ENCODE measurements around the gene SMPX. TPM values are rescaled to one million over a fixed set of nuclear protein-coding genes. Genes with fewer than 3 reads are reported as not detected.

The SMPX gene
- polyA plus RNA-seq, 2 of the 4 experiments (the other 2 are of a cell fraction), result 0.13 to 0.23 TPM

GRCh38 chrX:21700967-21701366, 56.9 kb downstream of the SMPX start (continued):
- no peak for TF ChIP-seq ELK1 (IDR thresholded peaks at IDR 0.05; ENCODE audit: low read depth, low read length)

DNA sequence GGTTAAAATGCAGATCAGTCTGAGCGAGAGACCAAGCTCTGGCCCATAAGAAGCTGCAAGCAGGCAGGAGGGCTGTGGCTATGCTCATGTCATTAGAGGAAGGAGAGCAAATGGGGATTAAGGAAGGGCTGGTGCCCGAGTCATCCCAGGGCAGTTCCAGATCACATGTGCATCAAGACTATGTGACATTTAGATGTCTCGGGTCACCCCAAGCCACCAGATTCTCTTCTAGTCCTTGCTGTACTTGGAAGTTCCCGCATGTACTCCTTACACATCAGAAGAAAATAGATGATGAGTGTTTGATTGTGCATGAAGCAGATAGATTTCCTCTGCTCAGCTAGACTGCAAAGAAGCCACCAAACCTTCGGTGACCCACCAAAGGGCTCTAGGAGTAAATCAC, 57.6 kb downstream of the SMPX start:
- Histone ChIP-seq H3K4me3 (no peak overlapping the region), H3K9me3 (no peaks in the 10 kb centered on the region), H3K27ac (no peak overlapping the region), H3K4me1 (no peaks in the 10 kb centered on the region), H3K4me2 (no peak overlapping the region)
- ChIA-PET POLR2A (no interaction called here), CTCF (no interaction called here)
- no peak for TF ChIP-seq CHD4 (IDR thresholded peaks at IDR 0.05; ENCODE audit: borderline replicate concordance)
- TF ChIP-seq FOXS1 (CRISPR knock-in tag; IDR thresholded peaks at IDR 0.05), result no peak
- no peak for TF ChIP-seq USF2 (IDR thresholded peaks at IDR 0.05)
- TF ChIP-seq RAD21 (conservative IDR thresholded peaks at IDR 0.05 in 1 of 2, IDR thresholded peaks at IDR 0.05 in 1 of 2), result no peak
- no peak for TF ChIP-seq GATA3 (IDR thresholded peaks at IDR 0.05; ENCODE audit: borderline replicate concordance)
- TF ChIP-seq HOXA7 (CRISPR knock-in tag; IDR thresholded peaks at IDR 0.05), result no peak
- TF ChIP-seq, protein P1, sequence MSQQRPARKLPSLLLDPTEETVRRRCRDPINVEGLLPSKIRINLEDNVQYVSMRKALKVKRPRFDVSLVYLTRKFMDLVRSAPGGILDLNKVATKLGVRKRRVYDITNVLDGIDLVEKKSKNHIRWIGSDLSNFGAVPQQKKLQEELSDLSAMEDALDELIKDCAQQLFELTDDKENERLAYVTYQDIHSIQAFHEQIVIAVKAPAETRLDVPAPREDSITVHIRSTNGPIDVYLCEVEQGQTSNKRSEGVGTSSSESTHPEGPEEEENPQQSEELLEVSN (IDR thresholded peaks at IDR 0.05; ENCODE audit: borderline replicate concordance, low read depth), result no peak
- no peak for TF ChIP-seq HEYL (CRISPR knock-in tag; IDR thresholded peaks at IDR 0.05)
- TF ChIP-seq PBX3 (IDR thresholded peaks at IDR 0.05), result no peak
- TF ChIP-seq BCL3 (IDR thresholded peaks at IDR 0.05), result no peak
- no peak for TF ChIP-seq JUNB (IDR thresholded peaks at IDR 0.05)
- no peak for TF ChIP-seq ZC3H11A (IDR thresholded peaks at IDR 0.05)
- no peak for TF ChIP-seq ESRRA (IDR thresholded peaks at IDR 0.05; ENCODE audit: borderline replicate concordance, low read length)
- WGBS (ENCODE audit: missing lambda C conversion rate), result 64% methylated on average over 5 of the region's 5 CpGs
- FAIRE-seq (peak; percentile 74), DNase-seq (ENCODE audit: low read depth in 1 of 2, low spot score in 1 of 2) (no peak), ATAC-seq (no peak)

DNA sequence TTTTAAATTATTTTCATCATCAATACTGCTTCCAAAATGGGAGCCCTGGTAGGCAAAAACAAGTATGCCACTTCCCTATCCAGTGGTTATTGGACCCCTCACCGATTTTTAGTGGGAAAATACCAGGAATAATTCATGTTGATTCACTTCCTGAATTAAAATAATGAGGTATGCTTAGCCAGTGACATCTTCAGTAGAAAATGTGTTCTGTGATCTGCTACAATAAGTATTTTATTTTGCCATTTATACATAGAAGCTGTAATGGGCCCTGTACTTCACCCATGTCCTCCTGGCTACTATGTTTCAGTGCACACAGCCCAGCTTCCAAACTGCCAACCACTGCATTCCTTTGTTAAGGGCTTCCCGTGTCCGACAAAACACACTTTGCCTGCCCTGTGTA, 58.8 kb downstream of the SMPX start:
- FAIRE-seq (no peak), DNase-seq (ENCODE audit: low read depth in 1 of 2, low spot score in 1 of 2) (no peak), ATAC-seq (no peak)
- Histone ChIP-seq H3K27ac (no peak overlapping the region), H3K4me1 (no peaks in the 10 kb centered on the region), H3K4me2 (no peak overlapping the region), H3K9me3 (no peaks in the 10 kb centered on the region), H3K4me3 (no peak overlapping the region)
- WGBS (ENCODE audit: missing lambda C conversion rate), result 38% methylated on average over 3 of the region's 3 CpGs
- ChIA-PET POLR2A (no interaction called here), CTCF (no interaction called here)
- TF ChIP-seq JUN (IDR thresholded peaks at IDR 0.05) (no peak), ZFP36 (IDR thresholded peaks at IDR 0.05; ENCODE audit: borderline replicate concordance, partially characterized antibody) (no peak), RAD21 (conservative IDR thresholded peaks at IDR 0.05 in 1 of 2, IDR thresholded peaks at IDR 0.05 in 1 of 2) (no peak), MAFK (IDR thresholded peaks at IDR 0.05; ENCODE audit: partially characterized antibody) (no peak)
- TF ChIP-seq, protein P1 (IDR thresholded peaks at IDR 0.05; ENCODE audit: borderline replicate concordance, low read depth), result no peak

All from A549 (cell line).